Fibroblast of skin of back (primary cell): ENCODE measurements around the gene S100A7.
A peak's percentile ranks its signal among the peaks of the same experiment; 100 is the strongest.
"Not testable (repeated sequence)": the region's sequence is repeated elsewhere in the genome, so short reads cannot be mapped to it uniquely, and the experiment has no call there.

Source experiments
- DNase-seq: peaks from one replicate; pipeline ENCODE4 v3.0.0-alpha.2; 2013

Gene S100A7

DNA sequence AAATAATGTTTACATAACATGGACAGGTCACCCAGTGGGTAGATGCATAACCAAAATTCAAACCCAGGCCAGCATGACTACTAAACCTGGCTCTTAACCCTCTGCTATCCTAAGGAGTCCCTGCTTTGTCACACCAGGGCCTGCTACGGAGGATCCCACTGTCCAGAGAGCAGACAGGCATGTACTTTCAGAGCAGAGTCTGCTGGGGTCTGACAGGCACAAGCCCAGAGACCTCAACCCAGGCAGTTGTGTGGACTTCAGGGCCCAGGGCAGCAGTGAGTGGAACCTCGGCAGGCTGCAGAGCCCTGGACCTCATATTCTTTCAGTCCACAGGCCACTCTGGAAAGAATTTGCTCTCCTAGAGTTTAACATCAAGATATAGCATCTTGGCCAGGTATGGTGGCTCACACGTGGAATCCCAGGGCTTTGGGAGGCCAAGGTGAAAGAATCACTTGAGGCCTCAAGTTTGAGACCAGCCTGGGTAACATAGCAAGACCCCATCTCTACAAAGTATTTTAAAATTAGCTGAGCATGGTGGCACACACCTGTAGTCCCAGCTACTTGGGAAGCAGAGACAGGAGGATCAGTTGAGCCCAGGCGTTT lies 16.1 kb upstream of the S100A7 start:
- no peak for DNase-seq

DNA sequence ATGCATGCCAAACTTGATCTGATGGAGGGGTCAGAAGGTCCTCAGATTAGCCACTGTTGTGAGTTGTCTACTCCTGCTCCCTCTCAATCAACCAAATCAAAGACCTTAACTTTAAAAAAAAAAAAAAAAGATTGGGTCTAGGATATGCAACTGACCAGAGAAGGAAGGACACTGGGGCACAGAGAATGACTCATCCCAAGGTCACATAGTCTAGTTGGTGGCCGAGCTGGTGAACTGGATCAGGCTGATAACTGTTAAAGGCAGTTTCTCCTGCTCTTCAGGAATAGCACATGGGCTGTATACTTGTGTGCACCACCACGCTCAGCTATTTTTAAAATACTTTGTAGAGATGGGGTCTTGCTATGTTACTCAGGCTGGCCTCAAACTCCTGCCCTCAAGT lies 14.8 kb upstream of the S100A7 start:
- DNase-seq: no peak

DNA sequence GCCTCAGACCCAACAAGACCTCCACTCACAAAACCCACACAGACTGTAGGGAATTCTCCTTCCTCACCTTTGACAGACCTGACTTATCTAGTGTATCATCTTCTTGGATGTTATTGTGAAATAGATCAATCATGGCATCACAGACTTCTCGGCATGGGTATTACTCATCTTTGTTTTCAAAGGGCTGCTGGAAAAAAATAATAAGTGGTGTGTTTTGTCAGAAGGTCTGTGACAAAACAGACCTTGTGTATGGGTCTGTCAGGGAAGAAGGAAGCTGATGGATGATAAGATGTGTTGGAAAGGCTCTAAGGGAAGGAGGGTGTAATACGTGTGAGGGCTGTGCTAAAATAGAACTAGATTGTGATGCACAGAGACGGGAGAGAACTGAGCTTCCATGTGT lies 13.9 kb upstream of the S100A7 start:
- DNase-seq: no peak

DNA sequence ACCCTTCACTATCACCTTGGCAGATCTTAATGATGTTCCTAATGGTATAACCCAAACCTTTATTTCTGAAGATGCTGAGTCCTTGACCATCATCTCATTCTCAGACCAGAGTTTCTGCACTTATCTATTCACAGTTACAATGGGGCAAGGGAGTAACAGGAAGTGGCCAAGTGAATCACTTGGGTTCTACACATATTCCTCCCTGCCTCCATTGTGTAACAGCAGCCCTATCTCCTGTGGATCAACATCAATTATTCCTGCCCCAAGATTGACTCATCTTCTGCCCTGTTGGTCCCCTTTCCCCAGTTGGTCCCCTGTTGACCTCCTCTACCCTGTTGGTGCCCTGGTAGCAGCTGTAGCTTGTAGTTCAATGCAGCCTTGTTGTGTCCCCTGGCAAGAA lies 10.3 kb upstream of the S100A7 start:
- no peak for DNase-seq

DNA sequence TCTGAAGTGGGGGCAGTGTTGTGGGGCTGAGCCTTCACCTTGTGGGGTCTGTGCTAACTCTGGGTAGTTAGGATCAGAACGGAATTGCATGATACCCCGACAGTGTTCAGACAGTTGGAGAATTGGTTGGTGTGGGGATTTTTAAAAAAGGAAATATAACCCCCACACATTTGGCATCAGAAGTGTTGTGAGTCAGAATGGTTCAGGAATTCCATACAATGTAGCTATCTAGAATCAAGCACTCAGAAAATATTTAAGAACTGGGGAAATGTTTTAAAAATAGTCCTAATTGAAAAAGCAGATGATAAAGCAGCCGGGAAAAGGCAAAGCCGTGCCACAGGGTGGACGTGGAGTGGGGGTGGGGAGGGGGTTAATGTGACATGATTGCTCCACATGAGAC lies 6.5 kb upstream of the S100A7 start:
- DNase-seq: peak; percentile 27

DNA sequence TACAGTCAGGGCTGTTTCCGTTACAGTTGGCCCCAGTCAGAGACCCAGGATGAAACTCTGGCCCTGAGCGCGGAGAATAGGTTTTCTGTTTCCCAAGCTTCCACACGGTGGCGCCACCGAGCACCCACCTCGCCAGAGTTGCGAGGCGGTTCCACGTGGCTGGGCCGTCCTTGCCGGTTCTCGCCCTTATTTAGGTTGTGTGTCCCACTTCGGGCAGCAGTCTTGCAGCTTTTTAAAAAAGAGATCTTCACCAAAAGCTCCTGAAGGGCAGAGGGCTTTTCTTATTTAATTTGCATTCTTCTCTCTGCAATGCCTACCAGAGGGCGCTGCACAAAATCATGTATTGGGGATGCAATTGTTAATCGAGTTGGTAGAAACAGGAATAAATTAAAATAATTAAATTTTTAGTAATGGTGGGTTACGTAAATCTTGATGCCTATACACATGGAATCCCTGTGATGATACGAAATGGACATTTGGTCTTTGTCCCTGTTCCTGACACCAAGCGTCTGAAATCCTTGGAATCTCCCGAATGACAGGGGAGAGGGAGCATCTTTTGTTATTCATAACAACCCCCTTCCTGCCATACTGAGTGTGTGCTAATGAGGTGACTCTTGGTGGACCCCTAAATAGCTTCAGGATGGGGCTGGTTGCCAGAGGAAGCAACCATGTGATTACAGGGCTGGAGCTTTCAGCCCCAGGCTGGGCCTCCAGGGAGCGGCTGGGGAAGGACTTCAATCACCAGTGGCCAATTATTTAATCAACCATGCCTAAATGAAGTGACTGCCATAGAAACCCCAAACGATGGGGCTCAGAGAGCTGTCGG lies 5.6 kb upstream of the S100A7 start:
- DNase-seq: peak; percentile 30

DNA sequence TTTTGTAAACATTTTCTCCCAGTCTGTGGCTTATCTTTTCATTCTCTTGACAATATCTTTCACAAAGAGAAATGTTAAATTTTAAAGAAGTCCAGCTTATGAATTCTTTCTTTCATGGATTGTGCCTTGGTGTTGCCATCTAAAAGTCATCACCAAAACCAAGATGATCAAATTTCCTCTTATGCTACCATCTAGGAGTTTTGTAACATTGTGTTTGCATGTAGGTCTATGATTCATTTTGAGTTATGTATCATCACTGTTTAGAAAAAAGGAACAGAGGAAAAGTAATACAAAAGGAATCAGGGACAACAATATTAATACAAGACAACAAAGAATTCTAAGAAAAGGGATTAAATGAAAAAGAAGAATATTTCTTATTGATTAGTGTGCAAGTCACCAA lies 2.3 kb upstream of the S100A7 start:
- not testable (repeated sequence) for DNase-seq

DNA sequence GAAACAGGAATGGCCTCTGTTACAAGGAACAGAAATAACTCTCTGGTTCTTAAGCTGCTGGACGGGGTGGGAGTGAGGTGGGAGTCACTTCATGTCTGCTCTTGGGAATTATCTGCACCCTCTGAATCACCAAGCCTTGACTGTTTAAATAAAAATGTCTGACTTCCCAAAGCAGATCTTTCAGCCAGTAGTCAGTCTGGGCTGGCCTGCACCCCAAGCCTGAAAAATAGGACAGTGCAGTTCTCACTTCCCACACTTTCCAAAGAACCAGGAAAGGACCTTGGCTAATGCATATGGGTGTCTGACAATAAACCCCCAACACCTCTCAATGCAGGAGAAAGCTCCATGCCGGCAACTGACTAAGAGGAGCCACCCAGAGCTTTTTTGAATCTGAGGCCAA lies 796 bp downstream of the S100A7 start:
- DNase-seq: no peak

DNA sequence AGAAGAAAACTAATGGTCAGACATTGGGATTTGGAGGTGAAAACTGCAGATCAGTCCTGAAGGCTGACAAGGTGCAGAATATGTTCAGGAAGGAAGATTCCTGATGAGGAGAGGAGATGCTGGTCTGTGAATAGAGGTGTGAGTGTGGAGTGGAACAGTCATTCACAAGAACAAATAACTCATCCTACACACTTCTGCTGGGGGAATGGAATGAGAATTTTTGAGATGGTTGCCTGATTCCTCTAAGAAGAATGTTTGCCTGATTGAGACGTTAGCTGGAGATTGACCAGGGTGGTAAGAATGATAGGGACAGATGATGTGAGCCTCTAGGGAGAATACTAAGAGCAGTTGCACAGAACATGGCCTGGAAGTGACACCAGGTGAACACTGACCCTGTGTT lies 4.1 kb downstream of the S100A7 start:
- DNase-seq: no peak

DNA sequence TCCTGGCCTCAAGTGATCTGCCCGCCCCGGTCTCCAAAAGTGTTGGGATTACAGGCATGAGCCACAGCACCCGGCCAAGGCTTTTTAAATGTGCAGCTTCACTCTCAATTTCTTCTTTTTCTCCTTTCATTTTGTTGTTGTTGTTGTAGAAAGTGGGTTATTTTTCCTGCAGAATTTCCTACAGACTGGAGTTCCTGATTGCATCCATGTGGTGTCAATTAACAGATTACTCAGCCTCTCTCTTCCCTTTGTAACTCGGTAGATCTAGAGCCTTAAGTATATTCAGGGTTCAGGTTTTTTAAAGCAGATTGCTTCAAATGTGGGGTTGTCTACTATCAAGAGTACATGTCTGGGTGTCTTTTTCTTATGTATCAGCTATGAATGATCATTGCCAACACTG lies 11.6 kb downstream of the S100A7 start:
- not testable (repeated sequence) for DNase-seq

DNA sequence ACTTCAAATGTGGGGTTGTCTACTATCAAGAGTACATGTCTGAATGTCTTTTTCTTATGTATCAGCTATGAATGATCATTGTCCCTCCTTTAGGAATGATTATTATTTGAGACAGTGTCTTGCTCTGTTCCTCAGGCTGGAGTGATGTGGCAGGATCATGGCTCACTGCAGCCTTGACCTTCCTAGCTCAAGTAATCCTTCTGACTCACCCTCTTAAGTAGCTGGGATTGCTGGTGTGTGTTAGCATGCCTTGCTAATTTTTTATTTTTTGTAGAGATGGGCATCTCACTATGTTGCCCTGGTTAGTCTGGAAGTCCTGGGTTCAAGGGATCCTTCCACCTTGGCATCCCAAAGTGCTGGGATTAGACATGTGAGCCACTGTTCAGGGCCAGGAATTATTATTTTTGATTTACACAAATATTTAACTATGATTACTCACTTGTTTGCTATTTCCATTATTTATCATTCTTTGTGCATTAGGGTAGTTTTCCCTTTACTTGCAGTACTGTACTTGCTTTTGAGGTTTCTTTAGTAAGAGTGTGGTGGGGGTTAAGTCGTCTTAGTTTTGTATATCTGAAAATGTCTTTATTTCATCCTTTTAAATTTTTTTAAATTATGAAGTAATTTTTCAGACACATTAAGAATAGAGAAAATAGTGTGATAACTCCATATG lies 12.8 kb downstream of the S100A7 start:
- DNase-seq: peak; percentile 41

DNA sequence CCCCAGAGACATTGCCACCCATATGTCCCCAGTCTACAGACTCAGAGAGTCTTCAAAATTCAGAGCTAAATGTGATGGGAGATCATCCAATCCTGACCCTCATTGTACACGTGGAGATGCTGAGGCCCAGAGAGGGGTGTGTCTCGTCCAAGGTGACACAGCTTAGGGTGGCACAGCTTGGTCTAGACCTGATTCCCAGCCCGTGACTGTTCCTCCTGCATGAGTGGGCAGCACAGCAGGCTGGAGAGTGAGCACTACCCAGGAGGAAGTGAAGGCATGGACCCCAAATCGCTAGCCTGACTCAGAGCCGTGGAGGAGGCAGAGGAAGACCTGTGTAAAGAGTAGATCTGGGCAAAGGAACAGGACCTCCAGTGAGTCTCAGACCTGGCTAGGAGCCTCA lies 16.4 kb downstream of the S100A7 start:
- DNase-seq: no peak

DNA sequence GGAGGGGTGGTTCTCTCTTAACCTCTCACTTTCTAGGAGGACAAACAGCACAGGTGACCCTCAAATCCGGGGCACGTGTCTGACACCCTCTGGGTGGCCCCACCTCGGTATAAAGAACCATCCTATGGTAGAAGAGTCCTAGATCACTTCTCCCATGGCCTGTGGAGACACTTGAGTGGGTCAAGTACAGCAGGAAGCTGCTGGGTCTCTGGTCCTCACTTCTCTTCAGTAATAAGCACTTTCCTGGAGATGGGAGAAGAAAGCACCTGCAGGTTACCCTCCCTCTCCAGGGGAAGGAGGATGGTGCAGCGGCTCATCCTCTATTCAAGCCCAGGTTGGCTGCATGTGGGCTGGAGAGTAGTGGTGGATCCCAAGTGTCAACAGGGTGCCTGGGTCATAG lies 17.0 kb downstream of the S100A7 start:
- no peak for DNase-seq

DNA sequence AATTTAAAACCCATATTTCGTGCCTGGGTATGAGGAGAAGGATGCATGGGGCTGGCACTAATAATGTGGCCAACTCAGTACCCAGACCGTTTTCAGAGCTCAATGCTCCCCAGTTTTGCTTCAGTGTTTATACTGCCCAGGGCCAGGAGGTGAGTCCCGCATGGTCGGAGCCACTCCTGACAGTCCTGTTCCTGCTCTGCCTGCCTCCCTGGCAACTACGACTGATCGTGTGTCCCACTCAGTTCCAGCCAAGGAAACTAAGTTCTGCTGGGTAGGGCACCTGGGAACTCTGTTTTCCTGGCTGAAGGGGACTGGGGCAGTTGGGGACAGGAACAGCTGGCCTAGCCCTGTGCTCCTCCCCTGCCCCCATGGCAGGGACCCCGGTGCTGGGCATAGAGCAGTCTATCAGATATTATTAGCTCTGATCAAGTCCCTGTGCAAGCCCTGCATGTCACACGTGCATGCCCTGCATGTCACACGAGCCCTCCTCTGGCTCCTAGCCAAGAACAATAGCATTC lies 19.2 kb downstream of the S100A7 start:
- no peak for DNase-seq

DNA sequence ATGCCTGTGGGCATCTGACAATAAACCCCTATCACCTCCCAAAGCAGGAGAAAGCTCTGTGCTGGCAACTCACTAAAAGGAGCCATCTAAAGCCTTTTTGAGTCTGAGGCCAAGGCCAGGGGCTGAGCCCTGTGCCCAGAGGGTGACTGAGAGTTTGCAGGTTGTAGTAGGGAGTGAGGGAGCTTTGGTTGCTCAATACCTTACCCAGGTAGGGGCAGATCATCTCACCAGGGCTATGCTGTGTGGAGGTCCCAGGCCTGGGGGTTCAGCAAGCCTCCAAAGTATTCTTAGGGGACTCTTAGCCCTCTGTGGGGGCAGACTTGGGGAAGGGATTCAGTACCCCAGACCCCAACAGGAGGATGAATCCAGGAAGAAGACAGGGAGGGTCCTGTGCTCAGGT lies 21.2 kb downstream of the S100A7 start:
- no peak for DNase-seq

DNA sequence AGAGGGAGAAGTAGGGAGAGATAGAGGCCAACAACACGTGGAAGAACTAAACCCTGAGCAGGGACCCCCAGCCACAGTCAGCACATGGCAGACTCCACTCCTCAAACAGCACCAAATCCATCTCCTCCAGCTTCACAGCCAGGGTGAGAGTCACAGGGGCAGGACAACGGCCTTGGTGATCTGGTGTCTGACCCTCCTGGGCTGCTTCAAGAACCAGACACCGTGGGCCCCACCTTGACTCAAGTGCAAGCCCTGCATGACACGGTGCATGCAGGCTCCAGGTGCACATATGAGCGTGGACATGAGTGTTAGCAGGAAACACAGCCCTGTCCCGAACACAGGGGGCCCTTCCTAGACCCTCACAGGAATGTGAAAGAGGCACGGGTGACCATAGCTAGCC lies 21.9 kb downstream of the S100A7 start:
- no peak for DNase-seq

DNA sequence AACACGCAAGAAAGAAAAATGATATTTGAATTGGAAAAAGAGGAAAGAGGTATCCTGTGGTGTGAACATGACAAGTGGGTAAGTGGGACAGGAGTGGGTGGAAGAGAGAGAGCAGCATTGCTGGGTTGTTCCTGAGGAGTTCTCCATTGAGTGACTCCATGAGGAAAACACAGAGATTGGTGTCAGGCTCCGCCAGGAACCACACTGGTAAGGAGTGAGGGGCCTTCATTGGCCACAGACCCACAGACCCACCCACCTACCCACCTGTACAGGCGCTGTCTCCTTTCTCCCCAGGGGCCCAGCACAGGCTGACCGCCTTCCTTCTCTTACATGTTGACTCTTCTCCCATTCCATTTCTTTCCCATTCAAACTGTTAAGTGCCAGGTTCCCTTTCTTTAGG lies 23.2 kb downstream of the S100A7 start:
- no peak for DNase-seq

DNA sequence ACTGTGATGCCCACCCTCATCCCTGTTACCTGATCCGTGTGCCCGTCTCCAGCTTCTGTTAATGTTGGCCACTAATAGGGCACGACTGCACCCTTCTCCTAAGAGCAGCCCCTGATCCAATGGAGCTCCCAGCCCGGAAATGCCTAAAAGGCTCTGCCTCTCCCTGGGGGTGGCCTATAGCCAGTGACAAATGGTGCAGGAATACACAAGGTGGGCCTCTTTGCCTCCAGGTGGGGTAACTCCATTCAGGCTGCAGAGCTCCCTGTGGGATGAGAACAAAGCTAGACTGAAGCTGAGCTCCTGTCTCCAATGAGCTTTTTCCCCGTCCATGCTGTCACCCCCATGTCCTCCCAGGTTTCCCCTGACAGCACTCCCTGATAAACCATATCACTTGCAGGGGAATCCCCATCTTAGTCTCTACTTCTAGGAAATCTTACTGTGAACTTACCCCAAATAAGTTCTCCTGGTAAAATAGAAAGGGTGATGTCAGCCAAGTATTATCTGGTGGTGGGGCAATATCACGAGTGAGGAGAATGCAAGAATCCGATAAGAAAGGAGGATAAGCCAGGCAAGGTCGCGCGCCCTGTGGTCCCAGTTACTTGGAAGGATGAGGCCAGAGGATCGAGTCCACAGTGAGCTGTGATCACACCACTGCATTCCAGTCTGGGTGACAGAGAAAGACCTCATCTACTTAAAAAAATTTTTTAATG lies 25.6 kb downstream of the S100A7 start:
- no peak for DNase-seq

DNA sequence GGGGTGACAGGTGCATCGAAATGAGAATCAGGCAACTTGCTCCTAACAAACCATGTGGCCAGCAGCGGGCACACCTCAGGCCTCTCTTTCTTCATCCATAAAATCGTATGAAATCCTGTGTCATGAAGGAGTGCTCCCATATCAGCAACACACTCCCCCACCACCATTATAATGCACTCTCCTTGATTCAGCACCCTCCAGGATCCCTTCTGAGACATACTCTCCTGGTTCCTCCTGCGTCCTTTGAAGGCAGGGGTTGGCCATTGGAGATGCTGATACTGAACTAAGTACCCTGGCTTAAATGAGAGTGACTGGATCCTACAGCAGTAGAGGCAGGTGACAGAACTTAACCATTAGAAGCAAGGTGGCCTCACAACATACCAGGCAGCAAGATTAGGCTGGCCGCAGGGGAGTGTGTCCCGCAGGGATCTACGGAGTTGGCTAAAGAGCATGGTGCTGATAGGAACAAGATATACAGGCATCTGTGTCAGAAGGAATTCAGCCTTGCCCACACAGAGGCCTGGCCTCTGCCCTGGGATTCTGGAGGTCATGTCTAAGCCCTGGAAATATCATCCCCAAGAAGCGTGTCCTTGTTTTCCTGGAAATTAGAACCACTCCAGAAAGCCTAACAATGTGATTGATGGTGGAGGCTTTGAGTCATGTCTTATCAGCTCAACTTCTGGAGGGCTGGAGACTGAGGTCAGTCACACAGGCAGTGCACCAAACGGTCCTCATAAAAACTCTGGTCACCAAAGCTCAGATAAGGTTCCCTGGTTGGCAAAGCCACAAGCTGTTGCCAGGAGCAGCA lies 27.4 kb downstream of the S100A7 start:
- no peak for DNase-seq

DNA sequence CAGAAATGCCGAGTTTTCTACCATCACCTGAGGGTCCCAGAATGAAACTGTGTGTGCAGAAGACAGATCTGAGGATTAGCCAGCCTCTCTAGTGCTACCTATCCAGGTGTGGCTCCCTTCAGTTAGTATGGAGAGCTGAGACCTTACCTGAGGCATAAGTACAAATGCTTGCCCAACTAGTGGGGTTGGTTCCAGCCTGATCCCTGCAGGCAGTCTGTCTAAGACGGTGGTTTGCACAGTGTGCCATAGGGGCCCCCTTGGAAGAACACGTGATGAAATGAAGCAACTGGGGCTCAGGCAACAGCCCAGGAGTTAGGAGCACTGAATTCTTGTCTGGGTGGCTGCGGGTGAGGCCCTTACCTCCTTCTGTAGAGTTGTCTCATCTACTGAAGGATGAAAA lies 28.5 kb downstream of the S100A7 start:
- no peak for DNase-seq

DNA sequence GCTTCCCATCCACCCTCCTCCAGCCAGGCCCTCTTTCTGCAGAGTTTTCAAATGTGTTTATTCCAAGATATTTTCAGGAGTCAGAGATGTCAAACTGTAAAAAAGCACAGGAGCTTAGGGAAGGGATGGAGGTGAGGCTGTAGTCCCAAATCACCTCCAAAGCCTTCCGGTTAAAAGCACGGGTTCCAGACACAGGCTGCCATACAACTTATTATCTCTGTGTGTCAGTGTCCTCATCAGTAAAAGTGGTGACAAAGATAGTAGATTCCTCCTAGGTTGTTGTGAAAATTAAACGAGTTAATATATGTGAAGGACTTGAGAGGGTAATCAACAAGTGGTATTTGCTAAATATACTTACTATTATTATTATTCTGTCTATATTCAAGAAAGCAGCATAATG lies 29.0 kb downstream of the S100A7 start:
- DNase-seq: no peak

DNA sequence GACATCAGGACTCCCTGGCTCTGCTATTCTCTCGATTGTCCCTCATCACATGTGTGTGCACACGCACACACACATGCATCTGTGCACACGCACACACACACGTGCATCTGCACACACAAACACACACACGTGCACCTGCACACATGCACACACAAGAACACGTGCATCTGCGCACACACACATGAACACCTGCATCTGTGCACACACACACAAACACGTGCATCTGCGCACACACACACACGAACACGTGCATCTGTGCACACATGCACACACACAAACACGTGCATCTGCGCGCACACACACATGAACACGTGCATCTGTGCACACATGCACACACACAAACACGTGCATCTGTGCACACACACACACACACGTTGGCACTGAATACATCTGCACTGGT lies 29.4 kb downstream of the S100A7 start:
- no peak for DNase-seq
